HepG2 (cell line): ENCODE results near the gene NABP1. TPM values are rescaled to one million over a fixed set of nuclear protein-coding genes. Genes with fewer than 3 reads are reported as not detected.
A peak's percentile ranks its signal among the peaks of the same experiment; 100 is the strongest.

Source experiments
- ARID3A ChIP-seq: IDR thresholded peaks from 2 replicates; pipeline ENCODE4 v1.6.1; 2012; ENCODE audit warnings: low read depth, low read length, improper control_type of control experiment
- CEBPB ChIP-seq: IDR thresholded peaks from 2 replicates; pipeline ENCODE4 v1.6.1; 2011; ENCODE audit warnings: low read depth, low read length, improper control_type of control experiment, borderline replicate concordance
- DZIP1 ChIP-seq: sonication (generic); formaldehyde crosslinking; IDR thresholded peaks from 2 replicates; pipeline ENCODE4 v1.5.0; 2020; ENCODE audit warnings: mild to moderate bottlenecking, missing genetic modification reagents
- HMGXB4 ChIP-seq, 2 experiments: sonication (generic) in 1 of 2; formaldehyde crosslinking in 1 of 2; IDR thresholded peaks; 2 replicates each; pipeline versions ENCODE4 v1.4.0 to v1.6.1; 2018 to 2020; ENCODE audit warnings: missing genetic modification reagents in 2 of 2, borderline replicate concordance in 1 of 2, low read depth in 1 of 2, mild to moderate bottlenecking in 1 of 2, missing biosample characterization in 1 of 2
- HOXA7 ChIP-seq: sonication (generic); formaldehyde crosslinking; IDR thresholded peaks from 2 replicates; pipeline ENCODE4 v1.8.1; 2022; ENCODE audit warnings: mild to moderate bottlenecking, missing genetic modification reagents, moderate library complexity
- POLR2G ChIP-seq: fragments of 200-400 bp; formaldehyde crosslinking; IDR thresholded peaks from 2 replicates; pipeline ENCODE4 v1.6.1; 2018; ENCODE audit warnings: mild to moderate bottlenecking, low read depth, low read length, moderate library complexity
- RARA ChIP-seq: IDR thresholded peaks from 2 replicates; pipeline ENCODE4 v1.6.1; 2016; ENCODE audit warnings: missing genetic modification reagents, missing compliant biosample characterization
- SOX13 ChIP-seq, 3 experiments: fragments of 450-650 bp in 1 of 3; sonication (generic) in 1 of 3; formaldehyde crosslinking in 1 of 3; IDR thresholded peaks in 2 of 3; conservative IDR thresholded peaks in 1 of 3; 2 replicates each; pipeline versions ENCODE4 v1.5.0 to v1.6.1; 2016 to 2020; ENCODE audit warnings: antibody characterized with exemption in 1 of 3, mild to moderate bottlenecking in 1 of 3, missing compliant biosample characterization in 1 of 3, missing genetic modification reagents in 1 of 3, moderate library complexity in 1 of 3
- ZKSCAN8 ChIP-seq: IDR thresholded peaks from 2 replicates; pipeline ENCODE4 v1.6.1; 2016; ENCODE audit warnings: borderline replicate concordance, missing genetic modification reagents, missing compliant biosample characterization
- ZNF644 ChIP-seq: IDR thresholded peaks from 2 replicates; pipeline ENCODE4 v1.6.1; 2016; ENCODE audit warnings: low read depth
- ZNF850 ChIP-seq: sonication (generic); formaldehyde crosslinking; conservative IDR thresholded peaks from 2 replicates; pipeline ENCODE4 v1.9.0; 2021; ENCODE audit warnings: mild to moderate bottlenecking, missing genetic modification reagents
- ZSCAN9 ChIP-seq: IDR thresholded peaks from 2 replicates; pipeline ENCODE4 v1.6.1; 2016; ENCODE audit warnings: borderline replicate concordance
- polyA plus RNA-seq, 8 experiments: library from polyadenylated mRNA; depleted of rRNA in 3 of 8; stranded (reverse) in 7 of 8; unstranded in 1 of 8; fragments of >200 nt; fragmentation: Illumina TruSeq in 4 of 8; extraction: Trizol in 4 of 8; gene quantifications; 2 replicates each; pipeline versions ENCODE4 v1.2.1 to v1.2.3, GENCODE V29; 2011 to 2016; ENCODE audit warnings: low read depth in 4 of 8, missing spikeins in 1 of 8, mixed read lengths in 1 of 8; ENCODE audit not compliant: insufficient read depth in 1 of 8
- total RNA-seq, 5 experiments: library from RNA; depleted of rRNA; stranded (reverse); fragments of >200 nt; fragmentation: Illumina TruSeq; extraction: Trizol; gene quantifications; 2 replicates each; pipeline ENCODE4 v1.2.3, GENCODE V29; 2016; ENCODE audit warnings: low read depth in 1 of 5
- TF ChIP-seq, protein P1 (sequence below), 2 experiments: sonication (generic) in 1 of 2; formaldehyde crosslinking in 1 of 2; IDR thresholded peaks; 2 replicates each; pipeline versions ENCODE4 v1.4.0 to v1.6.1; 2016 to 2020; ENCODE audit warnings: borderline replicate concordance in 1 of 2, low read depth in 1 of 2, mild to moderate bottlenecking in 1 of 2, missing genetic modification reagents in 1 of 2
- TF ChIP-seq, protein P2 (sequence below): sonication (generic); formaldehyde crosslinking; IDR thresholded peaks from 2 replicates; pipeline ENCODE4 v1.8.1; 2022; ENCODE audit warnings: mild to moderate bottlenecking, missing genetic modification reagents

Gene NABP1
- total and polyA plus RNA-seq, 2 of the 13 experiments (the other 11 are each of a cell fraction or from before 2014, with no cell fraction given): 14.9 to 19.8 TPM

- TF ChIP-seq CEBPB (peak; percentile 43; the same call in 1 of the 2 replicates), SOX13 (IDR thresholded peaks at IDR 0.05) (no peak), SOX13 (CRISPR knock-in tag; conservative IDR thresholded peaks at IDR 0.05 in 1 of 2, IDR thresholded peaks at IDR 0.05 in 1 of 2) (peak in 1 of 2 experiments; percentile 81; a peak in 2 of 4 replicates), ARID3A (peak; percentile 84), ZKSCAN8 (CRISPR knock-in tag) (peak; percentile 29; the same call in 1 of the 2 replicates), ZNF644 (CRISPR knock-in tag) (0 out of 2 replicates have a peak, but pooled peaks have one; percentile 15), DZIP1 (CRISPR knock-in tag) (no peak), RARA (CRISPR knock-in tag) (0 out of 2 replicates have a peak, but pooled peaks have one; percentile 16), HMGXB4 (CRISPR knock-in tag; IDR thresholded peaks at IDR 0.05; ENCODE audit: borderline replicate concordance in 1 of 2, low read depth in 1 of 2) (0 out of 4 replicates have a peak, but pooled peaks of 1 of the 2 experiments have one; percentile 21), ZSCAN9 (CRISPR knock-in tag) (peak; percentile 28; the same call in 1 of the 2 replicates), POLR2G (0 out of 2 replicates have a peak, but pooled peaks have one; percentile 34), HOXA7 (CRISPR knock-in tag) (no peak), ZNF850 (CRISPR knock-in tag) (no peak)
- TF ChIP-seq, protein P1, sequence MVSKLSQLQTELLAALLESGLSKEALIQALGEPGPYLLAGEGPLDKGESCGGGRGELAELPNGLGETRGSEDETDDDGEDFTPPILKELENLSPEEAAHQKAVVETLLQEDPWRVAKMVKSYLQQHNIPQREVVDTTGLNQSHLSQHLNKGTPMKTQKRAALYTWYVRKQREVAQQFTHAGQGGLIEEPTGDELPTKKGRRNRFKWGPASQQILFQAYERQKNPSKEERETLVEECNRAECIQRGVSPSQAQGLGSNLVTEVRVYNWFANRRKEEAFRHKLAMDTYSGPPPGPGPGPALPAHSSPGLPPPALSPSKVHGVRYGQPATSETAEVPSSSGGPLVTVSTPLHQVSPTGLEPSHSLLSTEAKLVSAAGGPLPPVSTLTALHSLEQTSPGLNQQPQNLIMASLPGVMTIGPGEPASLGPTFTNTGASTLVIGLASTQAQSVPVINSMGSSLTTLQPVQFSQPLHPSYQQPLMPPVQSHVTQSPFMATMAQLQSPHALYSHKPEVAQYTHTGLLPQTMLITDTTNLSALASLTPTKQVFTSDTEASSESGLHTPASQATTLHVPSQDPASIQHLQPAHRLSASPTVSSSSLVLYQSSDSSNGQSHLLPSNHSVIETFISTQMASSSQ (IDR thresholded peaks at IDR 0.05; ENCODE audit: low read depth): peak; percentile 51
- TF ChIP-seq, protein P1 (CRISPR knock-in tag; IDR thresholded peaks at IDR 0.05; ENCODE audit: borderline replicate concordance): no peak
- TF ChIP-seq, protein P2, sequence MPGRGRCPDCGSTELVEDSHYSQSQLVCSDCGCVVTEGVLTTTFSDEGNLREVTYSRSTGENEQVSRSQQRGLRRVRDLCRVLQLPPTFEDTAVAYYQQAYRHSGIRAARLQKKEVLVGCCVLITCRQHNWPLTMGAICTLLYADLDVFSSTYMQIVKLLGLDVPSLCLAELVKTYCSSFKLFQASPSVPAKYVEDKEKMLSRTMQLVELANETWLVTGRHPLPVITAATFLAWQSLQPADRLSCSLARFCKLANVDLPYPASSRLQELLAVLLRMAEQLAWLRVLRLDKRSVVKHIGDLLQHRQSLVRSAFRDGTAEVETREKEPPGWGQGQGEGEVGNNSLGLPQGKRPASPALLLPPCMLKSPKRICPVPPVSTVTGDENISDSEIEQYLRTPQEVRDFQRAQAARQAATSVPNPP (CRISPR knock-in tag): no peak
Observed at GRCh38 chr2:191688934-191689695, 11.2 kb downstream of the NABP1 start (continued).
